SK-MEL-5 (cell line): ENCODE measurements around the gene RAB17. TPM values are rescaled to one million over a fixed set of nuclear protein-coding genes. Genes with fewer than 3 reads are reported as not detected.

Source experiments
- DNase-seq: peaks from one replicate; pipeline ENCODE4 v3.0.0-alpha.2; 2016; ENCODE audit warnings: low read depth, low spot score
- in situ Hi-C: cut with HindIII; loops from 2 replicates; pipeline ENCODE4 v1.10.0; 2016; ENCODE audit warnings: low sequenced_read_pairs, high pct_unique_total_duplicates, low pct_unique_long_range_greater_than_20kb
- total RNA-seq: library from RNA; depleted of rRNA; stranded (reverse); fragments of >200 nt; shearing (Covaris generic); gene quantifications from 2 replicates; pipeline ENCODE4 v1.2.3, GENCODE V29; 2014

The RAB17 gene
- total RNA-seq, 1 experiment from 2014 or later = 82.8 TPM

DNA sequence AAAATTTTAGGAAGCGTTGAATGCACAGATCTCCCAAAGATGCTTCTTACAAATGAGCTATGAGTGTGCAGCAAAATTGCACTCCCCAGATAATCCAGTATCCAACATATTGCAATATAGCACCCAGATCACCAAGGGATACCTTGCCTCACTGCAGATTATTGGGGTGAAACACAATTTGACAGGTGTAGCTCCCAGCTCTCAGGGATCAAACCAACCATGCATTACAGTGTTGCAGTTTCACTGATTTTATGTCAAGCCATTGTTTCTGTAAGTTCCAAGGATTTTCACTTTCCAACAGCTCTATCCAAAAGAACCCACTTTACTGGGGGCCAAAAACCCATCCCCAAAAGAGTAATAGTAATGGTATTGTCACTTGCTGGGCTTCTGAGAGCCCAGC, 35.0 kb downstream of the RAB17 start:
- no peak for DNase-seq
- in situ Hi-C loops = no loop called here

DNA sequence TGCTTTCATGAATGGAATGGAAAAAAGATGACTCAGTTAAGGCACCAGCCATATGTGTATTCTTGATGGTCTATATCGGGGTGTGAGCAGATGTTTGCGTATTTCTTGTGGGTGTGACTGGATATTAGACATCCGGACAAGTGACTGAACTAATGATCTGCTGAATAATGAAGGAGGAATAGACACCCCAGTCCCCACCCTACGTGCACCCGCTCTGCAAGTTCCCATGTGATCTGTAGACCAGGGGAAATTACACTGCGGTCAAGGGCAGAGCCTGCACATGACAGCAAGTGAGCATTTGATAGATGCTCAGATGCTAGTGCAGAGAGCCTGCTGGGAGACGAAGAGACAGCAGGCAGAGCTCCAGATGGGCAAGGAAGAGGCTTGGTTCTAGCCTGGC, 36.6 kb downstream of the RAB17 start:
- DNase-seq = no peak
- in situ Hi-C loops = no loop called here

- in situ Hi-C loops = no loop called here
- DNase-seq = no peak
Measured at GRCh38 chr2:237552908-237553307, 37.6 kb downstream of the RAB17 start.

GRCh38 chr2:237551071-237551574, 39.4 kb downstream of the RAB17 start:
- in situ Hi-C loops = no loop called here
- DNase-seq = no peak

GRCh38 chr2:237549643-237550415, 40.7 kb downstream of the RAB17 start:
- no peak for DNase-seq
- in situ Hi-C loops = no loop called here

DNA sequence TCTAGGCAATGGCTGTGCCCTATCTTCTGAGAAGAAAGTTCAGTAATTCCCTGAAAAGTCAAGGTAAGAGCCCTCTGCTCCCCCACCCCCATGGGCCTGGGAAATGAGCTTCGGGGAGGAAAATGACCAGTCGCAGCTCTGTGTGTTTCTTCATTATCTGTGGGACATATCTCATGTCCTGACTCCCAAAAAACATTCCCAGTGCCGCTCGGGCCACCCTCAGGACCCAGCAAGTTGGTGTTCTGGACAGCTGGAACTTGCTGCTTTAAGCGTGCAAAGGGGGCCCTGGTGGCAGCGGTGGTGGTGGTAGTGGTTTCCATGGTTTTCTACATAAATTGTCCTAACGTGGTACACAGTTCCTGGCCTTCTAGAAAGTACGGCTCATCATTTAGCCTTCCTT, 41.3 kb downstream of the RAB17 start:
- no peak for DNase-seq
- in situ Hi-C loops = no loop called here

- no peak for DNase-seq
- in situ Hi-C loops = no loop called here
Measured at GRCh38 chr2:237547841-237548416, 42.6 kb downstream of the RAB17 start.

- in situ Hi-C loops = no loop called here
- no peak for DNase-seq
Measured at GRCh38 chr2:237546876-237547395, 43.6 kb downstream of the RAB17 start.

- DNase-seq = no peak
- in situ Hi-C loops = no loop called here
Measured at GRCh38 chr2:237546040-237546875, 44.3 kb downstream of the RAB17 start.

GRCh38 chr2:237542001-237542704, 48.4 kb downstream of the RAB17 start:
- in situ Hi-C loops = no loop called here
- DNase-seq = no peak

- in situ Hi-C loops = no loop called here
Measured at GRCh38 chr2:237541243-237541642, 49.3 kb downstream of the RAB17 start.

GRCh38 chr2:237540823-237541222, 49.7 kb downstream of the RAB17 start:
- in situ Hi-C loops = no loop called here
- DNase-seq = no peak

More at GRCh38 chr2:237541243-237541642, 49.3 kb downstream of the RAB17 start:
- no peak for DNase-seq

- in situ Hi-C loops = no loop called here
Measured at GRCh38 chr2:237540223-237540775, 50.2 kb downstream of the RAB17 start.

GRCh38 chr2:237539681-237540080, 50.9 kb downstream of the RAB17 start:
- DNase-seq = no peak

More at GRCh38 chr2:237540223-237540775, 50.2 kb downstream of the RAB17 start:
- no peak for DNase-seq

DNA sequence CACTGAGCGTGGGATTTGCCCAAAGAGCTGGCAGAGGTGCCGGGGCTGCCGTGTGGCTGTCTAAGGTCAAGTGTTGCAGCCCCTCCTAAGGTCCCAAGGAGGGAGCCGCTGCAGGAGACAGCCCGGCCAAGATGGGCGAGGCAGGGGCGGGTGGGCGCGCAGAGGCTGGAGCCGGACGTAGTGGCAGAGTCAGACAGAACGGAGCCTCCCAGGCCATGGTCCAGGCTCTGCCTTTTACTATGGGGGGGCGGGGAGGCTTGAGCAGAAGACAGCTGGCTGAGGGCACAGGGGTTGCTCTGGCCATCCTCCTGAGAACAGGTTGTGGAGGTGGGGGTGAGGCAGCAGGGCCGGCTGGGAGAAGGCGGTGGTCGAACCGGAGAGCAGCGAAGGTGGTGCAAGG, 51.6 kb downstream of the RAB17 start:
- in situ Hi-C loops = no loop called here
- DNase-seq = no peak

More at GRCh38 chr2:237539681-237540080, 50.9 kb downstream of the RAB17 start:
- in situ Hi-C loops = no loop called here

DNA sequence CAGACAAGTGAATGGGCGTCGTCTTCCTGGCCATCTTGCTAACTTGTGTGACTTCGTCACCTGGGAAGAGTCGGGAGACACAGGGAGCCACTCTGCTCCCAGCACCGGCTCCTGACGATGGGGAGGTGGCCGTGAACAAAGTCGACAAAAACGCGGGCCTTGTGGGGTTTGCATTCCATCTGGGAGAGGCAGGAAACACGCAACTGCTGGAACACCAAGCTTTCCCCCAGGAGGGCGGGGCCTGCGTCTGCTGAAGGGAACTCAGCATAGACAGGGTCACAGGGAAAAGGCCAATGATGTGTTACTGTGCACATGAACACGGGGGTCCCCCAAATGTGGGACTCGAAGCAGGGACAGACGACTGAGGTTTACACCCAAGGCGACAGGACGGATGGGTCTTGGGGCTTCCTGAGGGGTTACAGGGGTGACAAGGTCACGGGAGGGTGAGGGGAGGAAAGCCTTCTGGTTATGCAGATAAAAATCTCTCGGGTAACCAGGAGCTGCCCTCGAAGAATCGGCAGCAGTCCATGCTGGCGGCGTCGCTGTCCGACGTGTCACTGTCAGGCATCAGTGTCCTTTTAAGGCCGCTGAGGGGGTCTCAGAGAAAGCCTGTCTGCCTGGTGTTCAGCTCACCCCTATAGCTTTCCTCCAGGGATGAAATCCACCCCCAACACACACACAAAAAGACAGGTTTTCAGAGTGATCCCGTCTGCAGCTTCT, 52.4 kb downstream of the RAB17 start:
- no peak for DNase-seq

DNA sequence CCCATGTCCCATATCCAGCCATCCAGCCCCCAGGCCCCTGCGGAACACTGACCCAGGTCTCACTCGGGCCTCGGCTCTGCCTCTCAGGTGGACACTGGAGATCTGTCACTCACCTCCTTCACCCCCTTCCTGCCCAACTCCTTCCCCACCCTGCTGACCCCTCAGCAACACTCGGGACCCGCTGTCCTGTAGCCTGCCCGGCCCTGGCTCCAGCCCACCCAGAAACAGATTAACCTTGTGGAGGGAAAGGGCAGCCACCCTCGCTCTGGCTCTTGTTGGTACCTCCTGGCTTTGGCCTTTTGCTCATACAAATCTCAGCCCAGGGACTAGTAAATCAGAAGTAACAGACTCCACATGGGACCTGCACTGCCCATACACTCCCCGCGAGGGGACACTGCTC, 53.9 kb downstream of the RAB17 start:
- no peak for DNase-seq
- in situ Hi-C loops = no loop called here

More for the DNA sequence above, 52.4 kb downstream of the RAB17 start:
- in situ Hi-C loops = no loop called here
